Measurements from ENCODE around the gene MDK. TPM values are rescaled to one million over a fixed set of nuclear protein-coding genes. Genes with fewer than 3 reads are reported as not detected.

MDK gene
- total RNA-seq, 2 experiments from 2014 or later, result 3.5 to 4.1 TPM

DNA sequence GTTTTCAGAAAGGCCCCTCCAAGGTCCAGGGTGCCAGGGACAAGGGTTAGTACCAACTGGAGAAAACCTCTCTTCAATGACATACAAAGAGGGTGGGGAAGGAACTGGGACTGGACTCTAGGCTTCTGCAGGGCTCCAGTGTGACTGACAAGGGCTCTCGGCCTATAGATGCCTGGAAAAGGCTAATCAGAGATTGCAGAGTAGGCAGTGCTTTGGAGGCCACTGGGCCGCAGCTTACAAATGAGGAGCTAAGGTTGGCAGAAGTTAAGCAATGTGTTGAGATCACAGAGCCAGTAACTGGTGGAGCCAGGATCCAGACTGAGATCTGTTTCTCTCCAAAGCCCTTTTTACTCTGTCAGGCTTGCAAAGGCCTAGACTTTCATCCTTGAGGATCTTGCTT, 41.7 kb upstream of the MDK start:
- POLR2A ChIA-PET, result interaction anchor here (1.4 kb wide), 1 partner anchor 9 kb away, joined by 8 read pairs; no protein-coding TSS in a partner anchor

GRCh38 chr11:46341454-46341853, 40.0 kb upstream of the MDK start:
- Mint-ChIP-seq H3K27ac (no peak overlapping the region), H3K4me1 (peaks cover 47% of the 10 kb centered on the region), H3K36me3 (ENCODE audit: low read depth) (no peaks in the 10 kb centered on the region), H3K27me3 (peaks cover 20% of the 10 kb centered on the region), H3K9me3 (no peaks in the 10 kb centered on the region), H3K4me3 (no peak overlapping the region)
- ChIA-PET POLR2A (no interaction called here), CTCF (interaction anchor here (2.5 kb wide), 1 partner anchor 11 kb away, joined by 12 read pairs; no protein-coding TSS in a partner anchor)
- DNase-seq, result no peak

More for the DNA sequence above, 41.7 kb upstream of the MDK start:
- Mint-ChIP-seq H3K9me3 (no peaks in the 10 kb centered on the region), H3K27me3 (peaks cover 27% of the 10 kb centered on the region), H3K27ac (no peak overlapping the region), H3K4me3 (no peak overlapping the region), H3K36me3 (ENCODE audit: low read depth) (no peaks in the 10 kb centered on the region), H3K4me1 (peaks cover 31% of the 10 kb centered on the region)
- CTCF ChIA-PET, result interaction anchor here (1.2 kb wide), 1 partner anchor 12 kb away, joined by 6 read pairs; no protein-coding TSS in a partner anchor
- no peak for DNase-seq

DNA sequence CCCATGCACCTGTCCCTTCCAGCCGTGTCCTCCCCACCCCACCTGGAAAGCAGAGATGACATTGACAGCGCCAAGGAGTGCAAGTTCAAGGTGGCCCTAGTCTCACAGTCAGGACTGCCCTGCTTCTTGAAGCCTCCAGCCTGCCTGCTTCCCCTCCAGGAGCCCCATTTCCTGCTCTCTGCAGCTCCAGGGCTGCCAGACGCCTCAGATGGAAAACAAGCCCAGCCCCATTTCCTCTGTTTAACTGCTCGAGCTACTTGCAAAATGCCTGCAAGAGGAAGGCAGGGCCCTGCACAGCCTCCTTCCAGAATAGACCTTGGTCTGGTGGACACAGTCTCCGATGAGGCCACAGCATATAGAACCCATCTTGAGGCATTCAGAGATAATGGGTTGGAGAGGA, 39.2 kb upstream of the MDK start:
- Mint-ChIP-seq H3K27ac (no peak overlapping the region), H3K4me1 (peaks cover 51% of the 10 kb centered on the region), H3K27me3 (peaks cover 20% of the 10 kb centered on the region), H3K36me3 (ENCODE audit: low read depth) (no peaks in the 10 kb centered on the region), H3K4me3 (no peak overlapping the region), H3K9me3 (no peaks in the 10 kb centered on the region)
- DNase-seq, result no peak
- ChIA-PET POLR2A (no interaction called here), CTCF (interaction anchor here (2.5 kb wide), 1 partner anchor 10 kb away, joined by 12 read pairs; no protein-coding TSS in a partner anchor)

GRCh38 chr11:46343520-46343919, 37.9 kb upstream of the MDK start:
- Mint-ChIP-seq H3K27ac (no peak overlapping the region), H3K36me3 (ENCODE audit: low read depth) (peaks cover 4% of the 10 kb centered on the region), H3K4me3 (no peak overlapping the region), H3K9me3 (no peaks in the 10 kb centered on the region), H3K4me1 (peaks cover 45% of the 10 kb centered on the region), H3K27me3 (peaks cover 20% of the 10 kb centered on the region)
- no peak for DNase-seq
- ChIA-PET CTCF (interaction anchor here (1.2 to 2.5 kb wide), 2 partner anchors 9 to 104 kb away, joined by 3 to 12 read pairs; no protein-coding TSS in a partner anchor), POLR2A (no interaction called here)

- Mint-ChIP-seq H3K4me1 (peaks cover 56% of the 10 kb centered on the region), H3K9me3 (no peaks in the 10 kb centered on the region), H3K4me3 (peak overlapping the region; percentile 77), H3K36me3 (ENCODE audit: low read depth) (peaks cover 18% of the 10 kb centered on the region), H3K27ac (peak overlapping the region; percentile 72), H3K27me3 (peaks cover 16% of the 10 kb centered on the region)
- ChIA-PET POLR2A (interaction anchor here (1.4 to 8.8 kb wide), 5 partner anchors 12 to 107 kb away, joined by 3 to 143 read pairs (median 5); no protein-coding TSS in a partner anchor), CTCF (interaction anchor here (0.6 to 10.7 kb wide), 2 partner anchors 21 to 222 kb away, joined by 3 to 210 read pairs; no protein-coding TSS in a partner anchor)
- DNase-seq, result peak; percentile 33
These were observed 36.3 kb upstream of the MDK start for GRCh38 chr11:46345131-46345597.

DNA sequence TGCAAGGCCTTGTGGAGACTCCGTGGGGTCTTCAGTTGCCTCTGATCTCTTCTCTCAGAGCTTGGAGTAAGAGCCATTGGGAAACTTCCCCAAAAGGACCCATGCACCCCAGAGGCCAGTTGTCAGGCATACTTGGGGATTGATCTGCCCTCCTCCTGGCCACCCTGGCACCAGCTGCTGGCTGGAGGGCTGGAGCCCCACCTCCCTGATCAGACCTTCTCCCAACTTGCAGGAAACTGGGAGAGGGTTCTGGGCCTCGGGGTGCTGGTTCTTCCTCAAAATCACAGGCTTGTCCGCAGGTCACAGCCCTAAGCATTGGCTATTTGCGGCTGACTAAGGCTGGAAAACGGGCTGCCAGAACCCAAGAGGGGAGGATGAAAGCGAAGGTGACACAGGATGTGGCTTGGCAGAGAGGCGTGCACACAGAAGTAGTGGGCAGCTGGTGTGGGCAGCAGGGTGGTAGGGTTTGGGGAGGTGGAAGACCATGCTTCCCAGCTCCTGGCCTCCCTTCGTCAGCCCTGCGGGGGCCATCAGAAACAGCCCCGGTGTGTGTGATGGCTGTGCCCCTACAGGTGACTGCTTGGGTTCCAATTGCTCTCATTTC, 35.5 kb upstream of the MDK start:
- H3K4me3 Mint-ChIP-seq, result peak overlapping the region; percentile 77
- POLR2A ChIA-PET, result interaction anchor here (1.4 to 8.8 kb wide), 4 partner anchors 13 to 108 kb away, joined by 3 to 143 read pairs (median 8); no protein-coding TSS in a partner anchor

DNA sequence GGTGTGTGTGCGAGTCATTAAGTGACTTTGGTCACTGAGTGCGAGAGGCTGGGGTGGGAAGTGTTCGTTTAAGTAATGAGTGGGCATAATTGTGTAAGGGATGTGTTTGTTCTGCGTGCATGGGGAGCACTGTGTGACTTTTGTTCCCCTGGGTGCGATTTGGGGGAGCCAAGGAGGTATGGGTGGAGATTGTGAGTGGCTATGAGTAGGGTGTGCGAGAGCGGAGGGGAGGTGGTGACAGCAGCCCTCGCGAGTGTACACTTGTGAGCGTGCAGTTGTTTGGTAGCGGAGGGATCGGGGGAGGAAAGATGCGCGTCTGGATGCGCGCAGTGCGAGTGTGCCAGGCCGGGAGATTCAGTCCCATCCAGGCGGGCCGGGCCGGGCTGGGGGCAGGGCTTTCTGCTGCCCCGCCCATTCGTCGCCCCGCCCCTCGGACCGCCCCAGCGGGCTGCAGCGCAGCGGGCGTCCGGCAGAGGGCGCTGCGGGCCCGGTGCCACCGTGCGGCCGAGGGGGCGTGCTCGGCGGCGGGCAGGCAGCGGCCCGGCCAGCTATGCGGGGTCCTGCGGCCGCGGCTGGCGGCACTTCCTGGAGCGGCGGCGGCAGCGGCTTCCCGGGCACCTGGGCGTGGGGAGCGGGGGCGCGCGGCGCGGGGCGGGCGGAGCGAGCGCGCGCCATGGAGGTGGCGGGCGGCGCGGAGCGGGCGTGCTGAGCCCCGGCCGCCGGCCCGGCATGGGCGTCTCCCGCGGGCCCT, 34.4 kb upstream of the MDK start, which contains the start of gene DGKZ:
TSS of gene DGKZ (plus strand) at position 578 of the 751 bp plus-strand sequence. CDS start 197 bp downstream, outside the sequence.
- no peaks in the 10 kb centered on the region for H3K9me3 Mint-ChIP-seq
- peaks cover 13% of the 10 kb centered on the region for H3K27me3 Mint-ChIP-seq
- H3K27ac Mint-ChIP-seq, result peak within 1 kb of the TSS; percentile 97
- DNase-seq, result peak; percentile 91
- POLR2A ChIA-PET, result interaction anchor here (1.6 to 8.8 kb wide), 4 partner anchors 17 to 110 kb away, joined by 4 to 143 read pairs (median 12); no protein-coding TSS in a partner anchor
- CTCF ChIA-PET, result interaction anchor here (0.6 to 10.7 kb wide), 5 partner anchors 11 to 19 kb away, joined by 3 to 210 read pairs (median 3); no protein-coding TSS in a partner anchor
- H3K4me3 Mint-ChIP-seq, result peak within 1 kb of the TSS; percentile 90
- peaks cover 66% of the 10 kb centered on the region for H3K4me1 Mint-ChIP-seq
- peaks cover 32% of the 10 kb centered on the region for H3K36me3 Mint-ChIP-seq (ENCODE audit: low read depth)

More for the DNA sequence above, 35.5 kb upstream of the MDK start:
- Mint-ChIP-seq H3K27me3 (peaks cover 16% of the 10 kb centered on the region), H3K36me3 (ENCODE audit: low read depth) (peaks cover 24% of the 10 kb centered on the region), H3K9me3 (no peaks in the 10 kb centered on the region), H3K27ac (peak overlapping the region; percentile 78), H3K4me1 (peaks cover 65% of the 10 kb centered on the region)
- peak; percentile 65 for DNase-seq
- CTCF ChIA-PET, result interaction anchor here (3.3 to 10.7 kb wide), 2 partner anchors 12 to 20 kb away, joined by 17 to 210 read pairs; no protein-coding TSS in a partner anchor

- ChIA-PET POLR2A (interaction anchor here (1.4 to 8.8 kb wide), 4 partner anchors 16 to 353 kb away, joined by 4 to 143 read pairs (median 9); partner anchors contain the start of genes ARHGAP1 and ZNF408), CTCF (interaction anchor here (0.6 to 10.7 kb wide), 8 partner anchors 10 to 231 kb away, joined by 3 to 210 read pairs (median 4); no protein-coding TSS in a partner anchor)
- H3K36me3 Mint-ChIP-seq (ENCODE audit: low read depth), result peaks cover 36% of the 10 kb centered on the region
- no peaks in the 10 kb centered on the region for H3K9me3 Mint-ChIP-seq
- peak overlapping the region; percentile 90 for H3K4me3 Mint-ChIP-seq
- peak overlapping the region; percentile 97 for H3K27ac Mint-ChIP-seq
- peaks cover 65% of the 10 kb centered on the region for H3K4me1 Mint-ChIP-seq
- H3K27me3 Mint-ChIP-seq, result peaks cover 13% of the 10 kb centered on the region
- DNase-seq, result peak; percentile 28
These were observed 33.7 kb upstream of the MDK start for GRCh38 chr11:46347637-46348311.

GRCh38 chr11:46348566-46349401, 32.7 kb upstream of the MDK start:
- ChIA-PET POLR2A (interaction anchor here (0.8 to 8.8 kb wide), 11 partner anchors 15 to 352 kb away, joined by 3 to 143 read pairs (median 5); partner anchors contain the start of genes ARHGAP1, ATG13, CHRM4 and PHF21A), CTCF (interaction anchor here (0.6 to 10.7 kb wide), 14 partner anchors 9 to 1218 kb away, joined by 3 to 210 read pairs (median 4); no protein-coding TSS in a partner anchor)
- Mint-ChIP-seq H3K27me3 (peaks cover 7% of the 10 kb centered on the region), H3K9me3 (no peaks in the 10 kb centered on the region), H3K4me3 (peak overlapping the region; percentile 90), H3K27ac (peak overlapping the region; percentile 97), H3K36me3 (ENCODE audit: low read depth) (peaks cover 42% of the 10 kb centered on the region), H3K4me1 (peaks cover 73% of the 10 kb centered on the region)
- DNase-seq, result peak; percentile 79

DNA sequence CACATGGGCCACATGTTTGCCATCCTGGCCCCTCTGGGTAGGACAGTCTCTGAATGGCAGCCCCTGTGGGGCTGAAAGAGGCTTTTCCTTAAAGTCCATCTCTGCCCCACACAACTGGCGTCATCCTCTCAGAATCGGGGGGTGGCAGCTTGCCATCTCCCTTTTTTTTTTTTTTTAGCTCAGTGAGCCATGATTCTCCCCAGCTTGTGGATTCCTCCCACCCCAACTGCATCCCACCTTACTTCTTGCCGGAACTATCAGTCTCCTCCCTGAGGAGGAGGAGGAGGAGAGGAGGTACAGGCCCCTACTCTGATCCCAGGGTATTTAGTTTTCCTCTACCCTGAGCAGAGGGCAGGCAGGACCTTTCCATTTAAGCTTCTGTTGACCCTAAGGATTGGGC, 30.8 kb upstream of the MDK start:
- Mint-ChIP-seq H3K27me3 (peaks cover 1% of the 10 kb centered on the region), H3K9me3 (no peaks in the 10 kb centered on the region), H3K27ac (no peak overlapping the region), H3K4me1 (peaks cover 74% of the 10 kb centered on the region), H3K36me3 (ENCODE audit: low read depth) (peaks cover 48% of the 10 kb centered on the region), H3K4me3 (no peak overlapping the region)
- DNase-seq, result no peak
- ChIA-PET CTCF (interaction anchor here (0.9 to 10.7 kb wide), 5 partner anchors 15 to 487 kb away, joined by 3 to 210 read pairs (median 6); no protein-coding TSS in a partner anchor), POLR2A (interaction anchor here (8.8 kb wide), 1 partner anchor 13 kb away, joined by 143 read pairs; no protein-coding TSS in a partner anchor)

DNA sequence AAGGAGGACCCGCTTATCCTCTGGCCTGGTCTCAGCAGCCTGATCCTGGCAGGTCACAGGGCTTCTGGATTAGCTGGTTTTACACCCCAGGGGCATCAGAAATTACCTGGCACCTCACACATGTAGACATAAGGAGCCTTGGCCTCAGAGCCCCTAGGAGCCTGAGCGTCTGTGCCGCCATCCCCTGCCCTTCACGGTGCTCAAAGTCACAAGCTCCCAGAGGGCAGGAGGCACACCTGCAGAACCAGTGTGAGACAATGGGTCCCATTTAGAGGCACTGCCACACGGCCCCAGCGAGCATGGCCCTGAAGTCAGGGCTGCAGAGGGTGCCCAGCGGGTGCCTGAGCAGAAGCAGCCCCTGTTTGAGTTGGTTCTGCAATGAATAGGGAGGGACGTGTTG, 30.3 kb upstream of the MDK start:
- ChIA-PET POLR2A (interaction anchor here (8.8 kb wide), 1 partner anchor 12 kb away, joined by 143 read pairs; no protein-coding TSS in a partner anchor), CTCF (interaction anchor here (0.5 to 10.7 kb wide), 12 partner anchors 11 to 422 kb away, joined by 3 to 210 read pairs (median 4); no protein-coding TSS in a partner anchor)
- H3K4me1 Mint-ChIP-seq, result peaks cover 70% of the 10 kb centered on the region
- peak overlapping the region; percentile 74 for H3K4me3 Mint-ChIP-seq
- H3K27me3 Mint-ChIP-seq, result peaks cover 1% of the 10 kb centered on the region
- no peaks in the 10 kb centered on the region for H3K9me3 Mint-ChIP-seq
- no peak for DNase-seq
- H3K36me3 Mint-ChIP-seq (ENCODE audit: low read depth), result peaks cover 48% of the 10 kb centered on the region
- H3K27ac Mint-ChIP-seq, result peak overlapping the region; percentile 67

Data from activated CD4-positive, alpha-beta memory T cell treated with anti-CD3 and anti-CD28 coated beads, Interleukin-2, amount 10 ng/mL, durations not matched to agents 7 days and 5 days (primary cell).